Activated T-helper 1 cell treated with Interleukin-2 at 50 U/mL for 16 hours (primary cell): ENCODE data around the gene GRPEL1.

Experiments used
- DNase-seq: peaks from one replicate; pipeline ENCODE4 v3.0.0-alpha.2; 2020; ENCODE audit warnings: low read depth

The GRPEL1 gene

GRCh38 chr4:7023486-7023885, 44.4 kb downstream of the GRPEL1 start:
- no peak for DNase-seq

GRCh38 chr4:7021930-7022664, 45.8 kb downstream of the GRPEL1 start:
- no peak for DNase-seq

- DNase-seq, result no peak
Measured at GRCh38 chr4:7021355-7021754, 46.5 kb downstream of the GRPEL1 start.

GRCh38 chr4:7020856-7021255, 47.0 kb downstream of the GRPEL1 start:
- no peak for DNase-seq

- no peak for DNase-seq
Measured at GRCh38 chr4:7020290-7020689, 47.6 kb downstream of the GRPEL1 start.

GRCh38 chr4:7019367-7019766, 48.5 kb downstream of the GRPEL1 start:
- no peak for DNase-seq

GRCh38 chr4:7018281-7018680, 49.6 kb downstream of the GRPEL1 start:
- DNase-seq, result no peak

- no peak for DNase-seq
Measured at GRCh38 chr4:7017446-7018048, 50.3 kb downstream of the GRPEL1 start.

GRCh38 chr4:7016512-7016911, 51.4 kb downstream of the GRPEL1 start:
- DNase-seq, result no peak

- DNase-seq, result no peak
Measured at GRCh38 chr4:7016086-7016485, 51.8 kb downstream of the GRPEL1 start.

- DNase-seq, result no peak
Measured at GRCh38 chr4:7015383-7016035, 52.4 kb downstream of the GRPEL1 start.

GRCh38 chr4:7014815-7015214, 53.0 kb downstream of the GRPEL1 start:
- DNase-seq, result no peak

GRCh38 chr4:7013175-7013574, 54.7 kb downstream of the GRPEL1 start:
- DNase-seq, result no peak

GRCh38 chr4:7009564-7009963, 58.3 kb downstream of the GRPEL1 start:
- DNase-seq, result no peak
